A673 (cell line): ENCODE measurements around the gene SEH1L.

ENCODE experiments used
- CTCF ChIP-seq: fragments of 300-800, 200-600 bp; sonication (generic); conservative IDR thresholded peaks from 2 replicates; pipeline ENCODE4 v1.5.1; 2017; ENCODE audit warnings: low read depth, mild to moderate bottlenecking, antibody characterized with exemption, low read length, moderate library complexity, mixed read lengths
- EZH2 ChIP-seq: fragments of 200-600 bp; sonication (generic); IDR thresholded peaks from 2 replicates; pipeline ENCODE4 v1.6.1; 2017; ENCODE audit warnings: borderline replicate concordance, low read depth, mild to moderate bottlenecking, mixed read lengths, antibody characterized with exemption, low read length; ENCODE audit not compliant: poor library complexity, severe bottlenecking

- TF ChIP-seq CTCF (no peak), EZH2 (no peak)
These were observed 58.9 kb downstream of the SEH1L start for GRCh38 chr18:13006531-13007247.
